D341Med (cell line): ENCODE measurements around the gene SEPHS1.
A peak's percentile ranks its signal among the peaks of the same experiment; 100 is the strongest.

Experiments used
- DNase-seq: peaks from one replicate; pipeline ENCODE4 v3.0.0; 2012; ENCODE audit warnings: low spot score

SEPHS1 gene

DNA sequence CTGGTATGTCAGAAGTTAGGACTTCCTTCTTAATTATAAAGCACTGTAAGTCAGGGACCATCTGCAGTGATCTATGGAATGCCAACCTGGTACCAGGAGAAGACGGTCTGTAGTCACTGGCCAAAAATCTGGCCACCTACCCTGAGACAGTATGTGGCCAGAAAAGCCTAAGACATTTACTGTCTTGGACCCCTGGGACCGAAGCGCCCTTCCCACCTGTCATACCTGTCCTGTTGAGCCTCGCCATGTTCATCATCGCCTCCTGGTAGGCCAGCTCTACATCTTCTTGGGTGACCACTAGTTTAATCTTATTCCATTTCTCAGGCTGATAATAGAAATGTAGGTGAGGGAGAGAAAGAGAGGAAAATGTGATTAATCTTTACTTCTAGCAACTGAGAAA, 20.0 kb downstream of the SEPHS1 start:
- no peak for DNase-seq

GRCh38 chr10:13327534-13327933, 20.6 kb downstream of the SEPHS1 start:
- no peak for DNase-seq

DNA sequence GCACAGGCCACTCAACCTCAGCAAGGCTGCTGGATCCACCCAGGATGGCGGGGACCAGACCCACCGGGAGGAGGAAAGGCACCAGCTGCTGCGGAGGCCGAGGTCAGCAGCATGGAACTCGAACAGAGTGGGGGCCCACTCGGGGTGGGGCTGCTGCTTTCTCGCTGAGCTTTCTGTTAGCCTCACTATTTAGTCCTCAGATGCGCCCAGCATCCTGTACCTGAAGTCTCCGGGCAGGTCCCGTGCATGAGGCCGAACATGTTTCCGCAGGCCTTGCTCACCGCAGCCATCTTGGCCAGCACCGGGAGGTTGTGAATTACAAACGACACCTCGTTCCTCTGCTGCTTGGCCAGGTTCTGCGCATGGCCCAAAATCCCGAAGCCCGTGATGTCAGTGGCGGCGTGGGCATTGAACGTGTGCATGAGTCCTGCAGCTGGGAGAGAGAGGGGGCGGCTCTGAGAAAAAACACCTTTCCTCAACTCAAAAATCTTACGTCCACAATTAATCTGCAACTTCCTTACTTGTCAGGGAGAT, 25.4 kb downstream of the SEPHS1 start:
- no peak for DNase-seq

- no peak for DNase-seq
These were observed 26.5 kb downstream of the SEPHS1 start for GRCh38 chr10:13321576-13321975.

DNA sequence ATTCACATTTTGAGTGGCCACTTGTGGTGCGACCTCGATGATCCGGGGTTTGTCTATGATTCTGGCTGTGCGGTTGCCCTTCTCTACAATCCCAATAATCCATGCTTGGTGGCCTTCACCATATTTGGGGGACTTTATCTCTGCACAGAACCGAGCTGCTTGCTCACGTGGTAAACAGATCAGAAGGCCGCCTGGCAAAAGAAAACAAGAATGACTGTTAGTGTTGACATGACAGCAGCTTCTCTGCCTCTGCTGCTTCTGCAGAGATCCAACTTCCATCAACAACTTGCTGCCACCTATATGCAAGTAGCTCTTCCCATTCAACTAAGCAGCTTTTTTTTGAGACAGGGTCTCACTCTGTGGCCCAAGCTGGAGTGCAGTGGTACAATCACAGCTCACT, 28.9 kb downstream of the SEPHS1 start:
- no peak for DNase-seq

- DNase-seq = no peak
These were observed 30.6 kb downstream of the SEPHS1 start for GRCh38 chr10:13317474-13317873.

- no peak for DNase-seq
These were observed 31.3 kb downstream of the SEPHS1 start for GRCh38 chr10:13316635-13317311.

DNA sequence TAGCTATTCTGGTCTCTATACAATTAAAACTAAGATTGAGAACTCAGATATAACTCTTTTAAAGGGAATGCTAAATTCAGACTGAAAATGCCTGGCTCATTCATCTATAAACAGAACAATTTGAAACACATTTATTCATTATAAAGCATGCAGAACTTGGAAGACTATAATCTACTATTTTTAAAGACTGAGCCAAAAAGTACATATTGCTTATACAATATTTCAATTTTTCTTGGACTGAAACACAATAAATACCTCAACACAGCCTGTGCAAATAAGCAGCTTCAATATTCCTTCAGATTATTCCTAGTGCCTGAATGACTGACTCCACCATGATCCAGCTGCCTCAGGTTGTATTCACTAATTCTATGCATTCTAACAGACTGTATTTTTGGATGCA, 32.7 kb downstream of the SEPHS1 start:
- DNase-seq = no peak

GRCh38 chr10:13311177-13311575, 36.9 kb downstream of the SEPHS1 start:
- DNase-seq = no peak

DNA sequence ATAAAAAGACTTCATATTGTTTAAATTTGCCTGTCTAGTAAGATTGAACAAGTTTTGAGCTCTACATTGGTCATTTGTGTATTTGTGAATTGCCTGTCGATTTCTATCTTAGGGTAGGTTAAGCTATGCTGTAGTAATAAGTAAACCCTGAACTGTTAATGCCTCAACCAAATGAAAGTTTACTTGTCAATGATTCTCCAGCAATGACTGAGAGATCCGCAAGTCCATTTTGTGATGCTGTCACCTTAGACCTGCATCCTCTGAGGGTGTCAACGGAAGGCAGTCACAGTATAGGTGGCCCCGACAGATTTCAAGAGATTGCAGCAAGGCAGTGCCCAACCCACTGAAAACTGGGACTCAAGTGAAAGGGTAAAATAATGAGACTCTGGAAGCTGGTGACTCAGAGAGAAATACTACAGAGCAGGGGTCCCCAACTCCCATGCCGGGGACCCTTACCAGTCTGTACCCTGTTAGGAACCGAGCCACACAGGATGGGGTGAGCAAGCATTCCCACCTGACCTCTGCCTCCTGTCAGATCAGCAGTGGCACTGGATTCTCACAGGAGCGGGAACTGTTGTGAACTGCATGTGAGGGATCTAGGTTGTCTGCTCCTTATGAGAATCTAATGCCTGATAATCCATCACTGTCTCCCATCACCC, 37.4 kb downstream of the SEPHS1 start:
- DNase-seq = no peak

DNA sequence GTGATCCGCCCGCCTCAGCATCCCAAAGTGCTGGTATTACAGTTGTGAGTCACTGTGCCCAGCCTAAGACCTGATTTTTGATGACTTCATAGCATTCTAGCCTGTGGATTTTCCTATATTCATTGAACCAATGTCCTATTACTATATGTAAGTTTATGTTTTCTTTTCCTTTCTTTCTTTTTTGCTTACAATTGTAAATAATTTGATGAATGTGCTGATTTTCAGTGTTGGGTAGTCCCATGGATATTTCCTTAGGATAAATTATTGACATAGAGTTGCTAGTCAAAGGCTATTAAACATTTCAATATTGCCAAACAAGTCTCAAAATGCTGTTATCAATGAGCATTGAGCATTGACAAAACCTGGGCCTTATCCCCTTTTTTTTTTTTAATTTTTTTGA, 38.3 kb downstream of the SEPHS1 start:
- no peak for DNase-seq

DNA sequence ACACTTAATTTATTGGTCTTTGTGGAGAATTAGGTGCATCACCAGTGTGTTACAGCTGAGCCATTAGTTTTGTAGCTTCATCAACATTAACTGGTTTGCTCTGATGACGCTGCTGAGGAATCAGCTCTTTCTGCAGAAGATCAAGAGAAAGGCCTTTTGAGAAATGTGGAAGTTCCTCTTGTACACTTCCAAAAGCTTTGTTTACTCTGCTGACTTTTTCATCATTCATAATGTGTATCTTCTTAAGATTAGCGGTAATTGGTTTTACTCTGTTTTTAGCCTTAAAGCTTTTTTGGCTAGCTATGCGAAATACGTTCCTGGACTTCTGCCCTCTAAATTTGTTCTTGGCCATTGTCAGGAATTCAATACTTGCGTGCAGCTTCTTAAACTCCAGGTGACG, 40.0 kb downstream of the SEPHS1 start:
- DNase-seq = no peak

DNA sequence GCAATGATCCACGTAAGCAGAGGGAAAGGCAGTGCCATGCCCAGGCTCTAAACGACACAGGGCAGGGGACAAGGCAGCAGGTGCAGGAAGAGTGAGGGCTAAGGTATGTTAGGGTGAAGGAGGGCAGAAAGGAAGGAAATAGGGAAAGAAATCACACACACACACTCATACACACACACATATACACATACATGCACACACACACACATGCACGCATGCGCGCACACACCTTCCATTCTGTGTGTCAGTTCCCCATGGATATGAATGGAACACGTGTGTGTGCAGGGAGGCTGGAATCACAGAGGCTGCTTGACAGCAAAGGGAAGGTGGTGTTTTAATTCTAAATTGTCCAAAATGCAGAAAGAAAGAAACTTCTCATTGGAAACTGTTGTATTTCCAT, 42.0 kb downstream of the SEPHS1 start:
- no peak for DNase-seq

DNA sequence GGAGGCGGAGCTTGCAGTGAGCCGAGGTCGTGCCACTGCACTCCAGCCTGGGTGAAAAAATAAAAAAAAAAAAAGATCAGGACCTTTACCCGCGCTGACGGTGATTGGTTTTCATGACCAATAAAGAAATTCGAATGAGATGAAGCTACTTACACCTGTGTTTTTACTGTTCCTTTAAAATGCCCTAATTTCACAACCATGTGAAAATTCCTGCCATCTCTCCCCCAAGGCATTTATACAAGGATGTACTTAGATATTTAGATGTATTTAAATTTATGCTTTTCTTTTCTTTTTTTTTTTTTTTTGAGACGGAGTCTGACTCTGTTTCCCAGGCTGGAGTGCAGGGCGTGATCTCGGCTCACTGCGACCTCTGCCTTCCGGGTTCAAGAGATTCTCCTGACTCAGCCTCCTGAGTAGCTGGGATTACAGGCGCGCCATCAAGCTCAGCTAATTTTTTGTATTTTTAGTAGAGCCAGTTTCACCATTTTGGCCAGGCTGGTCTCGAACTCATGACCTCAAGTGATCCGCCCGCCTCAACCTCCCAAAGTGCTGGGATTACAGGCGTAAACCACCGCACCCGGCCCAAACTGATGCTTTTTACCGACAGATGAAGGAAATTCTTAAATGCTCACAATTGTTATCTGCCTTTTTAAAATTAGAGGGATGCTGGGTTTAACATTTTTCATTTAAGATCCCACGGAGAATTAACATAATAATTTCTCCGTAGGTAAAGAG, 45.1 kb downstream of the SEPHS1 start:
- DNase-seq = no peak

GRCh38 chr10:13299437-13300287, 48.4 kb downstream of the SEPHS1 start, which contains the start of gene PHYH:
TSS of gene PHYH (minus strand) at chr10:13300064. CDS start at chr10:13300042, 22 bp downstream.
- DNase-seq = peak; percentile 88

DNA sequence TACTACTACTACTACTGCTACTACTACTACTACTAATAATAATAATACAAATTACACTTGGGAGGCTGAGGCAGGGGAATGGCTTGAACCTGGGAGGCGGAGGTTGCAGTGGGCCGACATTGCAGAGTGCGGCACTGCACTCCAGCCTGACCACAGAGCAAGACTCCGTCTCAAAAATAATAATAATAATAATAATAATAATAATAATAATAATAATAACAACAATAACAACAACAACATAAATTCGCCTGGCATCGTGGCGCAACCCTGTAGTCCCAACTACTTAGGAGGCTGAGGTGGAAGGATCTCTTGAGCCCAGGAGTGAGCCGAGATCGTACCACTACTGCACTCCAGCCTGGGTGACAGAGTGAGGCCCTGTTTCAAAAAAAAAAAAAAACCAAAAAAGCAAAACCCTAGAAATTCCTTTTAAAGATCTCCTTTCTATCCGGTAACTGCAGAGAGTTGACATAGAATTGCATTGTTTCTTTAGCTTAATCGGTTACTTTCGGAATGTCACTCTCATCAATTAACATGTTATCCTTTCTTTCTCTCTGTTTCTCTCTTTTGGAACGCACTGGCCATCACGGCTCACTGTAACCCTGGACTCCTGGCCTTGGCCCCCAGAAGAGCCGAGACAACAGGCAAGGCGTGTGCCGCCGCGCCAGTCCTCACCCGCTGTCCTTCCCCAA, 49.2 kb downstream of the SEPHS1 start:
- no peak for DNase-seq

- no peak for DNase-seq
These were observed 51.6 kb downstream of the SEPHS1 start for GRCh38 chr10:13296476-13296875.

DNA sequence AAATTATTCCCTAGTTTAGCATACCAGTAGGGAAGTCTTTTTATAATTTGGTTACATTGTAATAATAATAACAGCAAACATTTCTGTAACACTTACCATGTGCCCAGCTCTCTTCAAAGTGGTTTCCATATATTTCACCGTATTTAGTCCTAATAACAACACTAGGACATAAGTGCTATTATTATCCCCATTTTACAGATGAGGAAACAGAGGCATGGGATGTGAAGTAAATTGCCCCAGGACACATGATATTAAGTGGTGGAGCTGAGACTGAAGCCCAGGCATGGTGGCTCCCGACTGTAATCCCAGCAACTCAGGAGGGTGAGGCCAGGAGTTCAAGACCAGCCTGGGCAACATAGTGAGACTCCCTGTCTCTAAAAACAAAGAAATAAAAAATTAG, 53.3 kb downstream of the SEPHS1 start:
- no peak for DNase-seq

DNA sequence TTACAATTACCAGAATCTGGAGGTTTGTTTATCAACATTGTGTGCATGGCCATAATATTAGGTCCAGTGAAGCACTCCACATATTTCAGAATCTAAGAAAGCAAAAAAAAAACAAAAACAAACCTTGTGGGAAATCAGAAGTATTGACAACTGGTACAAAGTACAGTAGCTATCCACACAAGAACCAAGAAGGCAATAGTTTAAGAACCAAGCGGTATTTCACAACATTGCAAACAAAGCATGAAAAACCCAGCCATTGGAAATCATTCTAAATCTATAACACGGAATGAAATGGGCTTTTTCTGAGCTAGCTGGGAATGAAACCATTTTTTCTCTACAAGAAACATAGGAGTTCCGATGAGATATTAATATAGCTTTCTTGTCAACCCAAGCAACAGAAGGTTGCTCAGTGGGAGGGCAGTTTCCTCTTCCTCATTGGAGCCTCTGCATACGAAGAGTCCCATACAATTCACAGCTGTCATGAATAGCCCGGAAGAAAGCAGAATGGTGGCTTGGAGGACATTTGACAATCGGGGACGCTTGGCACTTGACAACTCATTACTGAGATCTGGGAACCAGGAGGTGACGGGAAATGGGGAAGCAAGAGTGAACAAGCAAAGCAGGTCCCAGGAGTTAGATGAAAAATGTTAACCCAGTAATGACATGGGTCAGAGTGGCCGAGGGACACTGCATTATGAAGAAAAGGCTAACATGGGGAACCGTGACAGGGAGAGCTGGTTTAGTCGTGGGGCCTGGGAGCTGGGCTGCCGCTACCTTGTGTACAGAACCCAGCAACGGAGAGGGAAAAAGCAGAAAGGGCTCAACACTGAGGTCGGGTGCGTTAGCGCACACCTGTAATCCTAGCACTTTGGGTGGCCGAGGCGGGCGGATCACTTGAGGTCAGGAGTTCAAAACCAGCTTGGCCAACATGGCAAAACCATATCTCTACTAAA, 56.0 kb downstream of the SEPHS1 start:
- DNase-seq = no peak

GRCh38 chr10:13291061-13291460, 57.0 kb downstream of the SEPHS1 start:
- no peak for DNase-seq
